Measurements from ENCODE around the gene ERC1. TPM values are rescaled to one million over a fixed set of nuclear protein-coding genes. Genes with fewer than 3 reads are reported as not detected.

Gene ERC1
- total and polyA plus RNA-seq, 9 of the 15 experiments (the other 6 are each of a cell fraction or from before 2014, with no cell fraction given), result 0.74 to 11.8 (median 4.8) TPM

DNA sequence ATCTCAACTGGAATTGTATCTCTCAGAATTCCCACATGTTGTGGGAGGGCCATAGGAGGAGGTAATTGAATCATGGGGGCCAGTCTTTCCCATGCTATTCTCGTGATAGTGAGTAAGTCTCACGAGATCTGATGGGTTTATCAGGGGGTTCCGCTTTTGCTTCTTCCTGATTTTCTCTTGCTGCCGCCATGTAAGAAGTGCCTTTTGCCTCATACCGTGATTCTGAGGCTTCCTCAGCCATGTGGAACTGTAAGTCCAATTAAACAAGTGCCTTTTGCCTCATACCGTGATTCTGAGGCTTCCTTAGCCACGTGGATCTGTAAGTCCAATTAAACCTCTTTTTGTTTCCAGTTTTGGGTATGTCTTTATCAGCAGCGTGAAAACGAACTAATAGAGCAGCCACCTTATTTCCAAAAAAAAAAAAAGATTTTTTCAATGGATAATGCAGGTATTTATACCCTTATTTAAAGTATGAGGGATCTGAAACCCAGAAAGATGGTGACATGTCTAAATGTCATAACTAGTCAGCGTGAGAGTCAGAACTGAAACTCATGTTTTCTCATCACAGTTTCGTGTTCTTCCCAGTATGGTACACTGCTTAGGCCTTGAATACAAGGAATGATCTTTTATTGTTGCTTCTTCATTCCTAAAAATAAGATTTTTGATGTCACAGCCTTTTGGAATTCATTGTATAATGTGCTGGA is 89.6 kb downstream of the ERC1 start:
- no peak for DNase-seq (ENCODE audit: extremely low read depth in 1 of 4, low spot score in 3 of 4)
- TF ChIP-seq CBFA2T2 (conservative IDR thresholded peaks at IDR 0.05) (no peak), ZNF695 (CRISPR knock-in tag; IDR thresholded peaks at IDR 0.05) (no peak), CC2D1A (IDR thresholded peaks at IDR 0.05) (no peak), ZNF77 (CRISPR knock-in tag; IDR thresholded peaks at IDR 0.05) (no peak), ZBTB34 (CRISPR knock-in tag; IDR thresholded peaks at IDR 0.05) (no peak), RCOR1 (IDR thresholded peaks at IDR 0.05; ENCODE audit: borderline replicate concordance in 1 of 2, low read depth in 2 of 2, low read length in 2 of 2) (no peak)
- TF ChIP-seq, protein P1, sequence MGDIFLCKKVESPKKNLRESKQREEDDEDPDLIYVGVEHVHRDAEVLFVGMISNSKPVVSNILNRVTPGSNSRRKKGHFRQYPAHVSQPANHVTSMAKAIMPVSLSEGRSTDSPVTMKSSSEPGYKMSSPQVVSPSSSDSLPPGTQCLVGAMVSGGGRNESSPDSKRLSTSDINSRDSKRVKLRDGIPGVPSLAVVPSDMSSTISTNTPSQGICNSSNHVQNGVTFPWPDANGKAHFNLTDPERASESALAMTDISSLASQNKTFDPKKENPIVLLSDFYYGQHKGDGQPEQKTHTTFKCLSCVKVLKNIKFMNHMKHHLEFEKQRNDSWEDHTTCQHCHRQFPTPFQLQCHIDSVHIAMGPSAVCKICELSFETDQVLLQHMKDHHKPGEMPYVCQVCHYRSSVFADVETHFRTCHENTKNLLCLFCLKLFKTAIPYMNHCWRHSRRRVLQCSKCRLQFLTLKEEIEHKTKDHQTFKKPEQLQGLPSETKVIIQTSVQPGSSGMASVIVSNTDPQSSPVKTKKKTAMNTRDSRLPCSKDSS (IDR thresholded peaks at IDR 0.05; ENCODE audit: low read depth, partially characterized antibody), result no peak
- TF ChIP-seq, protein P2, sequence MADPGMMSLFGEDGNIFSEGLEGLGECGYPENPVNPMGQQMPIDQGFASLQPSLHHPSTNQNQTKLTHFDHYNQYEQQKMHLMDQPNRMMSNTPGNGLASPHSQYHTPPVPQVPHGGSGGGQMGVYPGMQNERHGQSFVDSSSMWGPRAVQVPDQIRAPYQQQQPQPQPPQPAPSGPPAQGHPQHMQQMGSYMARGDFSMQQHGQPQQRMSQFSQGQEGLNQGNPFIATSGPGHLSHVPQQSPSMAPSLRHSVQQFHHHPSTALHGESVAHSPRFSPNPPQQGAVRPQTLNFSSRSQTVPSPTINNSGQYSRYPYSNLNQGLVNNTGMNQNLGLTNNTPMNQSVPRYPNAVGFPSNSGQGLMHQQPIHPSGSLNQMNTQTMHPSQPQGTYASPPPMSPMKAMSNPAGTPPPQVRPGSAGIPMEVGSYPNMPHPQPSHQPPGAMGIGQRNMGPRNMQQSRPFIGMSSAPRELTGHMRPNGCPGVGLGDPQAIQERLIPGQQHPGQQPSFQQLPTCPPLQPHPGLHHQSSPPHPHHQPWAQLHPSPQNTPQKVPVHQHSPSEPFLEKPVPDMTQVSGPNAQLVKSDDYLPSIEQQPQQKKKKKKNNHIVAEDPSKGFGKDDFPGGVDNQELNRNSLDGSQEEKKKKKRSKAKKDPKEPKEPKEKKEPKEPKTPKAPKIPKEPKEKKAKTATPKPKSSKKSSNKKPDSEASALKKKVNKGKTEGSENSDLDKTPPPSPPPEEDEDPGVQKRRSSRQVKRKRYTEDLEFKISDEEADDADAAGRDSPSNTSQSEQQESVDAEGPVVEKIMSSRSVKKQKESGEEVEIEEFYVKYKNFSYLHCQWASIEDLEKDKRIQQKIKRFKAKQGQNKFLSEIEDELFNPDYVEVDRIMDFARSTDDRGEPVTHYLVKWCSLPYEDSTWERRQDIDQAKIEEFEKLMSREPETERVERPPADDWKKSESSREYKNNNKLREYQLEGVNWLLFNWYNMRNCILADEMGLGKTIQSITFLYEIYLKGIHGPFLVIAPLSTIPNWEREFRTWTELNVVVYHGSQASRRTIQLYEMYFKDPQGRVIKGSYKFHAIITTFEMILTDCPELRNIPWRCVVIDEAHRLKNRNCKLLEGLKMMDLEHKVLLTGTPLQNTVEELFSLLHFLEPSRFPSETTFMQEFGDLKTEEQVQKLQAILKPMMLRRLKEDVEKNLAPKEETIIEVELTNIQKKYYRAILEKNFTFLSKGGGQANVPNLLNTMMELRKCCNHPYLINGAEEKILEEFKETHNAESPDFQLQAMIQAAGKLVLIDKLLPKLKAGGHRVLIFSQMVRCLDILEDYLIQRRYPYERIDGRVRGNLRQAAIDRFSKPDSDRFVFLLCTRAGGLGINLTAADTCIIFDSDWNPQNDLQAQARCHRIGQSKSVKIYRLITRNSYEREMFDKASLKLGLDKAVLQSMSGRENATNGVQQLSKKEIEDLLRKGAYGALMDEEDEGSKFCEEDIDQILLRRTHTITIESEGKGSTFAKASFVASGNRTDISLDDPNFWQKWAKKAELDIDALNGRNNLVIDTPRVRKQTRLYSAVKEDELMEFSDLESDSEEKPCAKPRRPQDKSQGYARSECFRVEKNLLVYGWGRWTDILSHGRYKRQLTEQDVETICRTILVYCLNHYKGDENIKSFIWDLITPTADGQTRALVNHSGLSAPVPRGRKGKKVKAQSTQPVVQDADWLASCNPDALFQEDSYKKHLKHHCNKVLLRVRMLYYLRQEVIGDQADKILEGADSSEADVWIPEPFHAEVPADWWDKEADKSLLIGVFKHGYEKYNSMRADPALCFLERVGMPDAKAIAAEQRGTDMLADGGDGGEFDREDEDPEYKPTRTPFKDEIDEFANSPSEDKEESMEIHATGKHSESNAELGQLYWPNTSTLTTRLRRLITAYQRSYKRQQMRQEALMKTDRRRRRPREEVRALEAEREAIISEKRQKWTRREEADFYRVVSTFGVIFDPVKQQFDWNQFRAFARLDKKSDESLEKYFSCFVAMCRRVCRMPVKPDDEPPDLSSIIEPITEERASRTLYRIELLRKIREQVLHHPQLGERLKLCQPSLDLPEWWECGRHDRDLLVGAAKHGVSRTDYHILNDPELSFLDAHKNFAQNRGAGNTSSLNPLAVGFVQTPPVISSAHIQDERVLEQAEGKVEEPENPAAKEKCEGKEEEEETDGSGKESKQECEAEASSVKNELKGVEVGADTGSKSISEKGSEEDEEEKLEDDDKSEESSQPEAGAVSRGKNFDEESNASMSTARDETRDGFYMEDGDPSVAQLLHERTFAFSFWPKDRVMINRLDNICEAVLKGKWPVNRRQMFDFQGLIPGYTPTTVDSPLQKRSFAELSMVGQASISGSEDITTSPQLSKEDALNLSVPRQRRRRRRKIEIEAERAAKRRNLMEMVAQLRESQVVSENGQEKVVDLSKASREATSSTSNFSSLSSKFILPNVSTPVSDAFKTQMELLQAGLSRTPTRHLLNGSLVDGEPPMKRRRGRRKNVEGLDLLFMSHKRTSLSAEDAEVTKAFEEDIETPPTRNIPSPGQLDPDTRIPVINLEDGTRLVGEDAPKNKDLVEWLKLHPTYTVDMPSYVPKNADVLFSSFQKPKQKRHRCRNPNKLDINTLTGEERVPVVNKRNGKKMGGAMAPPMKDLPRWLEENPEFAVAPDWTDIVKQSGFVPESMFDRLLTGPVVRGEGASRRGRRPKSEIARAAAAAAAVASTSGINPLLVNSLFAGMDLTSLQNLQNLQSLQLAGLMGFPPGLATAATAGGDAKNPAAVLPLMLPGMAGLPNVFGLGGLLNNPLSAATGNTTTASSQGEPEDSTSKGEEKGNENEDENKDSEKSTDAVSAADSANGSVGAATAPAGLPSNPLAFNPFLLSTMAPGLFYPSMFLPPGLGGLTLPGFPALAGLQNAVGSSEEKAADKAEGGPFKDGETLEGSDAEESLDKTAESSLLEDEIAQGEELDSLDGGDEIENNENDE (IDR thresholded peaks at IDR 0.05; ENCODE audit: low read depth, low read length), result no peak

More for the DNA sequence above, 89.6 kb downstream of the ERC1 start:
- ChIA-PET POLR2A (no interaction called here), CTCF (ENCODE audit: low intra/inter-chr PET ratio) (no interaction called here)
- FAIRE-seq (no peak), ATAC-seq (no peak)
- H3K27me3 ChIP-seq (ENCODE audit: control insufficient read depth in 2 of 2, insufficient read depth in 2 of 2, low read length in 2 of 2), result no peaks in the 10 kb centered on the region
- H3K9me1 ChIP-seq (ENCODE audit: control insufficient read depth, insufficient read depth, low read length), result no peaks in the 10 kb centered on the region
- H4K20me1 ChIP-seq (replicated peaks; ENCODE audit: control insufficient read depth, insufficient read depth, low read length), result no peaks in the 10 kb centered on the region
- no peak overlapping the region for H3K27ac ChIP-seq (ENCODE audit: extremely low read depth, low read depth, low read length)
- no peak overlapping the region for H3K4me2 ChIP-seq (ENCODE audit: insufficient read depth, low read length)
- intact Hi-C loops (cut with micrococcal nuclease) (no loop called here), in situ Hi-C loops (cut with MboI) (no loop called here)
- BruUV-seq (replicated peaks), result no TSS peak
- no peaks in the 10 kb centered on the region for H3K4me1 ChIP-seq (replicated peaks in 1 of 2; ENCODE audit: control insufficient read depth in 2 of 2, insufficient read depth in 2 of 2, low read length in 2 of 2)
- H2AFZ ChIP-seq (ENCODE audit: low read depth, low read length), result no peak overlapping the region
- no peak overlapping the region for H3K9ac ChIP-seq (ENCODE audit: insufficient read depth in 1 of 2, low read depth in 2 of 2, low read length in 2 of 2)
- WGBS (ENCODE audit: insufficient coverage, low coverage, missing lambda C conversion rate), result 78% methylated on average over 9 of the region's 11 CpGs
- no peaks in the 10 kb centered on the region for H3K9me3 ChIP-seq (replicated peaks; ENCODE audit: control insufficient read depth, insufficient read depth, low read depth, low read length)
- peaks cover 5% of the 10 kb centered on the region; the same call in 1 of the 3 replicates for H3K36me3 ChIP-seq (ENCODE audit: control insufficient read depth, insufficient read depth, low read length)
- no peak overlapping the region for H3K4me3 ChIP-seq
- H3K79me2 ChIP-seq (ENCODE audit: control insufficient read depth, insufficient read depth, low read length), result no peaks in the 10 kb centered on the region

Data from K562 (cell line).